GM13976 (cell line): Measurements from ENCODE around the gene CD38.
"Not testable (repeated sequence)": the region's sequence is repeated elsewhere in the genome, so short reads cannot be mapped to it uniquely, and the experiment has no call there.

ENCODE experiments used
- DNase-seq: peaks from one replicate; pipeline ENCODE4 v3.0.0; 2012; ENCODE audit warnings: low spot score
- in situ Hi-C: fragments of 300-500 bp; cut with MboI; formaldehyde crosslinking; loops from one replicate; pipeline ENCODE4 v1.12.0; 2022; ENCODE audit warnings: low sequenced_read_pairs, mixed read lengths, inconsistent platforms; ENCODE audit not compliant: unreplicated experiment
- TF ChIP-seq, protein P1 (sequence below): IDR thresholded peaks from 2 replicates; pipeline ENCODE4 v1.5.1; 2012; ENCODE audit warnings: borderline replicate concordance, mild to moderate bottlenecking; ENCODE audit not compliant: insufficient read depth; ENCODE audit errors: extremely low read depth, missing control alignments, control extremely low read depth

CD38 gene

DNA sequence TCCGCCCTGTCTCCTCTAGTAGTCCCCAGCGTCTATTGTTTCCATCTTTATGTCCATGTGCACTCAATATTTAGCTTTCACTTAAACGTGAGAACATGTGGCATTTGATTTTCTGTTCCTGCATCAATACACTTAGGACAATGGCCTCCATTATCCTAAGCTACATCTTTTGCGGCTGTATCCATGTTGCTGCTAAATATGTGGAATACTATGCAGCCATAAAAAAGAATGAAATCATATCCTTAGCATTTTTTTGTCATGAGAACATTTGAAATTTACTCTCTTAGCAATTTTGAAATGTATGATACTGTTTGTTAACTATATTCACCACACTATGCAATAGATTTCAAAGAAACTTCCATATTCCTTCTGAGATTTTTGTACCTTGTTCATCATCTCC, 19.8 kb upstream of the CD38 start:
- TF ChIP-seq, protein P1, sequence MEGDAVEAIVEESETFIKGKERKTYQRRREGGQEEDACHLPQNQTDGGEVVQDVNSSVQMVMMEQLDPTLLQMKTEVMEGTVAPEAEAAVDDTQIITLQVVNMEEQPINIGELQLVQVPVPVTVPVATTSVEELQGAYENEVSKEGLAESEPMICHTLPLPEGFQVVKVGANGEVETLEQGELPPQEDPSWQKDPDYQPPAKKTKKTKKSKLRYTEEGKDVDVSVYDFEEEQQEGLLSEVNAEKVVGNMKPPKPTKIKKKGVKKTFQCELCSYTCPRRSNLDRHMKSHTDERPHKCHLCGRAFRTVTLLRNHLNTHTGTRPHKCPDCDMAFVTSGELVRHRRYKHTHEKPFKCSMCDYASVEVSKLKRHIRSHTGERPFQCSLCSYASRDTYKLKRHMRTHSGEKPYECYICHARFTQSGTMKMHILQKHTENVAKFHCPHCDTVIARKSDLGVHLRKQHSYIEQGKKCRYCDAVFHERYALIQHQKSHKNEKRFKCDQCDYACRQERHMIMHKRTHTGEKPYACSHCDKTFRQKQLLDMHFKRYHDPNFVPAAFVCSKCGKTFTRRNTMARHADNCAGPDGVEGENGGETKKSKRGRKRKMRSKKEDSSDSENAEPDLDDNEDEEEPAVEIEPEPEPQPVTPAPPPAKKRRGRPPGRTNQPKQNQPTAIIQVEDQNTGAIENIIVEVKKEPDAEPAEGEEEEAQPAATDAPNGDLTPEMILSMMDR, result no peak
- in situ Hi-C loops, result no loop called here
- DNase-seq, result no peak

DNA sequence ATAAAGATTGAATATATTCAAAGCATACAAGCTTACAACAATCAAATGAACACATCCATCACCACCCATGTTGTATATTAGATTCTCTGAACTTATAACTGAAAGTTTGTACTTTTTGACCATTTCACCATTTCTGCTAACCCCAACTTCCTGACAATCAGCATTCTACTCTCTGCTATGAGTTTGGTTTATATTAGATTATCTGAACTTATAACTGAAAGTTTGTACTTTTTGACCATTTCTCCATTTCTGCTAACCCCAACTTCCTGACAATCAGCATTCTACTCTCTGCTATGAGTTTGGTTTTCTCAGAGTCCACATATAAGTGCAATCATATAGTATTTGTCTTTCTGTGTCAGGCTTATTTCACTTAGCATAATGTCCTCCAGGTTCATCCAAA, 15.7 kb upstream of the CD38 start:
- in situ Hi-C loops, DNase-seq: not testable (repeated sequence)

DNA sequence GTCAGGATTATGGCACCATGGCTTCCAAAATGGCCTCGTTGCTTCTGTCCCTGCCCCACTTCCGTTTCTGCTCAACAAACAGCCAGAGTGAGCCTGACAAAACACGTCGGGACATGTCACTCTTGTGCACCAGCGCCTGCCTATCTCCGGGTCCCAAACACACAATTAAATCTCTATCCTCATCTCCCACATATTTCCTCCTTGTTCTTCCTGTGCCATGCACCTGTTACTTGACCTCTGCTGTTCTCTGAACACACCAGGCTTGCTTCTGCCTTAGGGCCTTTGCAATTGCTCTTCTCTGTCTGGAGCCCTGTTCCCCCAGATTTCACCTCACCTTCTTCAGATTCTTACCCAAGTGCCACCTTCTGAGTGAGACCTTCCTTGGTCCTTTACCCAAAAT, 12.7 kb upstream of the CD38 start:
- in situ Hi-C loops, result no loop called here
- DNase-seq, result no peak
- TF ChIP-seq, protein P1, result no peak

DNA sequence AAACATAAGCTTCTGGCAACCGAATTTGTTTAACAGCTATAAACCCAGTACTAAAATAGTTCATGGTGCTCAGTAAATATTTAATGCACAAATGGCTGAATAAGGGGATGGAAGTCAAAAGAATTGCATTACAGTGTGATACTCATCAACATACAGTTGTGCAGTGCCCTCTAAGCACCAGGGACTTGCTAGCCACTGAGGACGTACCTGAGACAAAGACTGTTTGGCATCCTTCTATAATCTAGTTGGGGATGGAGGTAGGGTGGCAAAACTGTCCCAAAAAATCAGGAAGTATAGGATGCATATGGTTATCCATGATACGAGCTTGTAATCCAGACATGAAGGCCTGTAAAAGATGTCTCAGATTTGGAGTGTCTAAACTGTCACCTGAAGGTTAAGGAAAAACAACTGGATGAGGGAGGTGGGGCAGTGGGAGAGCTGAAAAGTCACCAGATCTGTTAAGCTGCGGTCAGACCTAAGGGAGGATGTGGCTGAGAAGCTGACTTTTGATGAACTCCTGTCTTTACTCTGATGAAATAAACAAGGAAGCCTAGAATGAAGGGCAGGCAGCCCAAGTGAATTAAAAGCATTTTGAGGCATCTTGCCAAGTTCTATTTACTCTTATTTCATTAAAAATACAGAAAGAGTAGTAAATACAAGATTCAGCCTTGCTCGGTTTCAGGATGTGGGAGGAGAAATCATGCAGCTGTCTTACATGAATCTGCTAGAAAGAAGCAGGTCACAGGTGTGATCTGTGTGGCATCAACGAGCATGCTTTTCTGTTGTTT, 12.0 kb upstream of the CD38 start:
- no peak for DNase-seq
- in situ Hi-C loops, result no loop called here
- TF ChIP-seq, protein P1, result no peak

DNA sequence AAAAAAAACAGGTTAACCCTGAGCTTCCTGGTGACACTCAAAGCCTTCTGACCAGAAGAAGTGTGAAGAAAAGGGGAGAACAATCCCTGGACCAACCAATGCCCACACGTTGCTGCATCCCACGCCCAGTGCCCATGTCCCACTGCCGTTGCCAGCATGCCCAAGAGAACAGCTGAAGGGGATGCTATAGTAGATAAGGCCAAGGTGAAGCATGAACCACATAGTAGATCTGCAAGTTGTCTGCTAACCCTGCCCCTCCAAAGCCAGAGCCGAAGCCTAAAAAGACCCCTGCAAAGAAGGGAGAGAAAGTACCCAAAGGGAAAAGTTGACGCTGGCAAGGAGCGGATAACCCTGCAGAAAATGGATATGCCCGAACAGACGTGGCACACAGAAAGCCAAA, 11.3 kb upstream of the CD38 start:
- TF ChIP-seq, protein P1, result no peak
- DNase-seq, result no peak
- in situ Hi-C loops, result no loop called here

DNA sequence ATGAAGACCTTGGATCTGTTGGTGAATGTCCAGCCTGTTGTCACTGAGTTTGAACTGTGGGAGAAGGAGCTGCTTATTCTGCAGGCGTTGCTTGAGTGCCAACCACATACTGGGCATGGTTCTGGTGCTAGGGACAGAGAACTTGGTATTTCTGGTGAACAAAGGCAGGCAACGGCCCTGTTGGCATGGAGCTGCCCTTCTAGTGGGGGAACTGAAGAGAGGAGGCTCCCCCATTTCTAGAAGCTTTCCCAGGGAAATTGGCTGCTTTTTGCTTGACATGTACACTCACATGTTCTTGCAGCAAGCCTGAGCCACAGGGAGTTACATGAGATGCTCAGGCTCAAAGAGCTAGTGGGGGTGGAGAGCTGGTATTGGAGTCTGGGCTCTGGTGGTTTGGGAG, 8.9 kb upstream of the CD38 start:
- TF ChIP-seq, protein P1, result no peak
- in situ Hi-C loops, result no loop called here
- no peak for DNase-seq

DNA sequence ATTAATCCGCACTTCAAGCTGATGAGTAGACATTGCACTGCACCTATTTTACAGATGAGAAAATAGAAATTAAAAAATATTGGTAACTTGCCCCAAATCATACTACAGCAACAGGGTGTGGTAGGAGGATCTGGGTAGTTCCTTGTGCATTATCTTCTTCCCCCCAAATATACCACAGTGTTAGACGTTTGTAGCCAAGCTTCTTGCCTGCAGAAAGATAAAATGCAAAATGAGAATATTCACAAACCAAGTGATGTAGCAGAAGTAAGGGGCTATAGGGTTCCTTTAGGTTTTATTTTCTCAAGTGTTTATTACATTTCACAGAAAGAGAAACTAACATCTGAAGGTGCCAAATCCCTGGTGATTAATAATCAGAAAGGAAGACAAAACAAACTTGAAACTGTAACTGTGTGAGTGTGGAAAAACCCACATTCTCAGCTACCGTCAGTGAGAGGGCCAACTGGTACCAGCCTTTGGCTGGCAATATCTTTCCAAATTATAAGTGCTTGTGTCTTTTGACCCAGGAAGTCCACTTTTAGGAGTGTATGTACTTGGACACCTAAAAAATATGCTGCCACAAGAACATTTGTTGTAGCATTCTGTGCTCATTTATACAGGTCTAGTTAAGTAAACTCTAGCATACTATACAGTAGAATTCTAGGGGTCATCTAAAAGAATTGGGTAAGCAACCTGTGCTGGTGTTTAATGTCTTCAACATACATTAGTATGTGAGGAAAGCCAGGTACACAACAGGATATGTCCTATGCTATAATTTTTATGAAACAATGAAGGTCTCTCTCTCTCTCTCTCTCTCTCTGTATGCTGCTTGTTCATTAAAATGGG, 6.7 kb upstream of the CD38 start:
- peak; percentile 36 for DNase-seq
- TF ChIP-seq, protein P1, result no peak
- in situ Hi-C loops, result no loop called here
